ENCODE measurements around the gene RNASE4.

DNA sequence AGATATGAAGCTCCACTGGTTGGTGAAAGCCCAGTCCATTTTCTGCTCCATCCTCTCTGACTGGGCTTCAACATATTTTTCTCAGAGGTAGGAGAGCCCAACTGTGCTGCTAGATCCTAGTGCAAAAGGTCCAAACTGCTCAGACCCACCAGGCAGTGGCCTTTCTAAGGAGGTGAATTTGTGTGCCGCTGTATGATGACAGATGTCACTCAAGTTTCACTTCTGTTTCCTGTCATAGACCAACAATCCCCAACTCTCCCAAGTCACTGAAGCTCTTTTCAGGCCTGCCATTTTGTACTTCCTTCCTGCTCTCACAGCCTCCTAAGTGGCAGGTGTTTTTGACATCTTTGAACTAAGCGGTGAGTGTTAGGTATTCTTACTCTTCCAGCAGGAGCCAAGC is 16.4 kb upstream of the RNASE4 start:
- TF ChIP-seq EZH2 (IDR thresholded peaks at IDR 0.05; ENCODE audit: borderline replicate concordance, low read depth, low read length, poor library complexity, severe bottlenecking) = no peak
- TF ChIP-seq, protein P1, sequence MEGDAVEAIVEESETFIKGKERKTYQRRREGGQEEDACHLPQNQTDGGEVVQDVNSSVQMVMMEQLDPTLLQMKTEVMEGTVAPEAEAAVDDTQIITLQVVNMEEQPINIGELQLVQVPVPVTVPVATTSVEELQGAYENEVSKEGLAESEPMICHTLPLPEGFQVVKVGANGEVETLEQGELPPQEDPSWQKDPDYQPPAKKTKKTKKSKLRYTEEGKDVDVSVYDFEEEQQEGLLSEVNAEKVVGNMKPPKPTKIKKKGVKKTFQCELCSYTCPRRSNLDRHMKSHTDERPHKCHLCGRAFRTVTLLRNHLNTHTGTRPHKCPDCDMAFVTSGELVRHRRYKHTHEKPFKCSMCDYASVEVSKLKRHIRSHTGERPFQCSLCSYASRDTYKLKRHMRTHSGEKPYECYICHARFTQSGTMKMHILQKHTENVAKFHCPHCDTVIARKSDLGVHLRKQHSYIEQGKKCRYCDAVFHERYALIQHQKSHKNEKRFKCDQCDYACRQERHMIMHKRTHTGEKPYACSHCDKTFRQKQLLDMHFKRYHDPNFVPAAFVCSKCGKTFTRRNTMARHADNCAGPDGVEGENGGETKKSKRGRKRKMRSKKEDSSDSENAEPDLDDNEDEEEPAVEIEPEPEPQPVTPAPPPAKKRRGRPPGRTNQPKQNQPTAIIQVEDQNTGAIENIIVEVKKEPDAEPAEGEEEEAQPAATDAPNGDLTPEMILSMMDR (conservative IDR thresholded peaks at IDR 0.05; ENCODE audit: low read depth, low read length) = no peak
